Endodermal cell (in vitro differentiated cells): ENCODE results near the gene HBS1L. TPM values are rescaled to one million over a fixed set of nuclear protein-coding genes. Genes with fewer than 3 reads are reported as not detected.

Experiments
- DNase-seq: peaks from one replicate; pipeline ENCODE4 v3.0.0-alpha.2; 2017
- H3K27ac ChIP-seq: 2 replicates; pipeline ENCODE4 v1.5.1; 2013; ENCODE audit warnings: mild to moderate bottlenecking, low read depth, low read length, moderate library complexity
- H3K27me3 ChIP-seq: 2 replicates; pipeline ENCODE4 v1.6.1; 2013; ENCODE audit warnings: mild to moderate bottlenecking, low read length, moderate library complexity; ENCODE audit not compliant: insufficient read depth, control insufficient read depth, poor library complexity, severe bottlenecking
- H3K36me3 ChIP-seq: 2 replicates; pipeline ENCODE4 v1.7.0; 2013; ENCODE audit warnings: mild to moderate bottlenecking, low read length, moderate library complexity; ENCODE audit not compliant: control insufficient read depth, insufficient read depth
- H3K4me1 ChIP-seq: one replicate; pipeline ENCODE4 v1.7.0; 2013; ENCODE audit warnings: low read length; ENCODE audit not compliant: control insufficient read depth, insufficient read depth
- H3K4me3 ChIP-seq: 2 replicates; pipeline ENCODE4 v1.5.1; 2013; ENCODE audit warnings: mild to moderate bottlenecking, low read length, moderate library complexity
- H3K9ac ChIP-seq: 2 replicates; pipeline ENCODE4 v1.6.1; 2013; ENCODE audit warnings: mild to moderate bottlenecking, low read length, moderate library complexity; ENCODE audit not compliant: poor library complexity, severe bottlenecking; ENCODE audit errors: extremely low read depth
- H3K9me3 ChIP-seq: 2 replicates; pipeline ENCODE4 v1.6.1; 2013; ENCODE audit warnings: mild to moderate bottlenecking, low read length, moderate library complexity; ENCODE audit not compliant: control insufficient read depth
- H3K27ac Mint-ChIP-seq: 2 replicates; pipeline ENCODE4 v1.8.0; 2020; ENCODE audit warnings: mixed read lengths
- H3K27me3 Mint-ChIP-seq: 2 replicates; pipeline ENCODE4 v1.8.0; 2021; ENCODE audit warnings: mild to moderate bottlenecking, mixed read lengths; ENCODE audit not compliant: insufficient read depth
- H3K36me3 Mint-ChIP-seq: 2 replicates; pipeline ENCODE4 v1.8.0; 2020; ENCODE audit warnings: low read depth, mixed read lengths
- H3K4me1 Mint-ChIP-seq: 2 replicates; pipeline ENCODE4 v1.8.0; 2020; ENCODE audit warnings: mixed read lengths
- H3K4me3 Mint-ChIP-seq: 2 replicates; pipeline ENCODE4 v1.8.0; 2020; ENCODE audit warnings: mild to moderate bottlenecking, moderate library complexity, mixed read lengths
- H3K9me3 Mint-ChIP-seq: 2 replicates; pipeline ENCODE4 v1.8.0; 2020; ENCODE audit warnings: mild to moderate bottlenecking, mixed read lengths
- WGBS, 2 experiments: methylation state at CpG; one replicate each; pipeline versions ENCODE4 v1.1.5 to v1.1.7; 2013; ENCODE audit warnings: missing lambda C conversion rate in 2 of 2, mixed read lengths in 1 of 2; ENCODE audit not compliant: insufficient coverage in 1 of 2, insufficient read length in 1 of 2; 5-methylcytosine and 5-hydroxymethylcytosine counted together
- total RNA-seq, 2 donors: library from RNA; stranded (reverse); fragmentation: NEBNext Ultra II Directional in 1 of 2; extraction: Animal tissue kit (Norgen Biotek cat#: 25700) in 1 of 2; gene quantifications; 2 replicates in 1 of 2; 3 replicates in 1 of 2; pipeline ENCODE4 v1.2.1, GENCODE V29; 2021
- TF ChIP-seq, protein P1 (sequence below): fragments of 200-600 bp; sonication (generic); conservative IDR thresholded peaks from 2 replicates; pipeline ENCODE4 v1.5.0; 2021; ENCODE audit warnings: antibody characterized with exemption, mild to moderate bottlenecking

The HBS1L gene
- total RNA-seq, 2 donors from 2014 or later = 106 to 122 TPM

DNA sequence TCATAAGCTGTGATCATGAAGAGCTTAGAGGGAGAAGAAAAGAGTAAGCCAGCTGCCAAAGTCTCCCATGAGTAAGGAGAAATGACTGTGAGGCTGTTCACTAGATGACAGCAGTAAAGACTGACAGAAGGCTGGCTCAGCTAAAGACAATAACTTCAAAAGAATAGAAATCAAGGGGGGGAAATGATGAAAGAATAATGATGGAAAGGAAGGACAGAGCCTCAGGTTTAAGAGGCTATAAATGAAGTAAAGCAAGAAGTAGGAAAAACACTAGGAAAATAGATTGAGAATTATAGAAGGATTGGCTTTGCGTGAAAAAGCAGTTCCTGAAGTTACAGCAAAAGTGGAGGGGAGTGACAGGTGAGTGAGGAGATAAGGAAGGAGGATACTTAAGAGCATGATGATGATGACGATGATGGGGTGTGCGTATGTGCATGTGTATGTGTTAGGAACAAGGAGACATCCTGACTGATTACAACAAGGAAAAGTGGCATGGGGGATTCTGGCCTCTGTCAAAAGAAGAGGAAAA, 48.2 kb downstream of the HBS1L start:
- H3K36me3 Mint-ChIP-seq = peaks cover 7% of the 10 kb centered on the region
- H3K27ac Mint-ChIP-seq = no peak overlapping the region
- Histone ChIP-seq H3K4me1 (no peaks in the 10 kb centered on the region), H3K4me3 (no peak overlapping the region), H3K9ac (no peak overlapping the region), H3K27me3 (no peaks in the 10 kb centered on the region), H3K36me3 (peaks cover 13% of the 10 kb centered on the region), H3K27ac (peak overlapping the region; percentile 30), H3K9me3 (no peaks in the 10 kb centered on the region)
- TF ChIP-seq, protein P1, sequence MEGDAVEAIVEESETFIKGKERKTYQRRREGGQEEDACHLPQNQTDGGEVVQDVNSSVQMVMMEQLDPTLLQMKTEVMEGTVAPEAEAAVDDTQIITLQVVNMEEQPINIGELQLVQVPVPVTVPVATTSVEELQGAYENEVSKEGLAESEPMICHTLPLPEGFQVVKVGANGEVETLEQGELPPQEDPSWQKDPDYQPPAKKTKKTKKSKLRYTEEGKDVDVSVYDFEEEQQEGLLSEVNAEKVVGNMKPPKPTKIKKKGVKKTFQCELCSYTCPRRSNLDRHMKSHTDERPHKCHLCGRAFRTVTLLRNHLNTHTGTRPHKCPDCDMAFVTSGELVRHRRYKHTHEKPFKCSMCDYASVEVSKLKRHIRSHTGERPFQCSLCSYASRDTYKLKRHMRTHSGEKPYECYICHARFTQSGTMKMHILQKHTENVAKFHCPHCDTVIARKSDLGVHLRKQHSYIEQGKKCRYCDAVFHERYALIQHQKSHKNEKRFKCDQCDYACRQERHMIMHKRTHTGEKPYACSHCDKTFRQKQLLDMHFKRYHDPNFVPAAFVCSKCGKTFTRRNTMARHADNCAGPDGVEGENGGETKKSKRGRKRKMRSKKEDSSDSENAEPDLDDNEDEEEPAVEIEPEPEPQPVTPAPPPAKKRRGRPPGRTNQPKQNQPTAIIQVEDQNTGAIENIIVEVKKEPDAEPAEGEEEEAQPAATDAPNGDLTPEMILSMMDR = no peak
- no peak for DNase-seq
- no peak overlapping the region for H3K4me3 Mint-ChIP-seq
- H3K4me1 Mint-ChIP-seq = no peaks in the 10 kb centered on the region
- H3K27me3 Mint-ChIP-seq = no peaks in the 10 kb centered on the region
- H3K9me3 Mint-ChIP-seq = no peaks in the 10 kb centered on the region
- 89 to 100% methylated on average over 1 to 3 of the region's 3 CpGs for WGBS, 2 experiments

DNA sequence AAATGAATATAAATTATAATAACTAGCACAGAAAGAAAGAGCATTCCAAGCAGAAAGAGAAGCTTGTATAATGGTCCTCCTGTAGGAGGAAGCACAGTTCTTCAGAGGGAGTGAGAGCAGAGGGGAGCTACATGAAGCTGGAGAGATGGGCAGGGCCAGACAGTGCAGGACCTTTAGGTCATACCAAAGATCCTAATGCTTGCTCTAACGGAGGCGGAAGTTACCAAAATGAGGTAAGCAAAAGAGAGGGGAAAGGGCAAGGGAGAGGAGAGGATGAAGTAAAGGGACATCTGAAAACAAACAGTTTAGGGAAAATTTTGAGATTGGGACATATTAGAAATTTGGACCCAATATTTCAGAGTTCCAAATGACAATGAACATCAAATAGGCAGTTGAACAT, 50.2 kb downstream of the HBS1L start:
- Mint-ChIP-seq H3K4me3 (no peak overlapping the region), H3K27ac (no peak overlapping the region), H3K4me1 (no peaks in the 10 kb centered on the region), H3K27me3 (no peaks in the 10 kb centered on the region), H3K36me3 (peaks cover 2% of the 10 kb centered on the region), H3K9me3 (no peaks in the 10 kb centered on the region)
- TF ChIP-seq, protein P1 = peak; percentile 13
- DNase-seq = no peak
- Histone ChIP-seq H3K4me3 (no peak overlapping the region), H3K27ac (no peak overlapping the region), H3K9me3 (no peaks in the 10 kb centered on the region), H3K36me3 (peaks cover 8% of the 10 kb centered on the region), H3K9ac (no peak overlapping the region), H3K4me1 (no peaks in the 10 kb centered on the region), H3K27me3 (no peaks in the 10 kb centered on the region)
- 92 to 100% methylated on average over 2 of the region's 2 CpGs for WGBS, 2 experiments

DNA sequence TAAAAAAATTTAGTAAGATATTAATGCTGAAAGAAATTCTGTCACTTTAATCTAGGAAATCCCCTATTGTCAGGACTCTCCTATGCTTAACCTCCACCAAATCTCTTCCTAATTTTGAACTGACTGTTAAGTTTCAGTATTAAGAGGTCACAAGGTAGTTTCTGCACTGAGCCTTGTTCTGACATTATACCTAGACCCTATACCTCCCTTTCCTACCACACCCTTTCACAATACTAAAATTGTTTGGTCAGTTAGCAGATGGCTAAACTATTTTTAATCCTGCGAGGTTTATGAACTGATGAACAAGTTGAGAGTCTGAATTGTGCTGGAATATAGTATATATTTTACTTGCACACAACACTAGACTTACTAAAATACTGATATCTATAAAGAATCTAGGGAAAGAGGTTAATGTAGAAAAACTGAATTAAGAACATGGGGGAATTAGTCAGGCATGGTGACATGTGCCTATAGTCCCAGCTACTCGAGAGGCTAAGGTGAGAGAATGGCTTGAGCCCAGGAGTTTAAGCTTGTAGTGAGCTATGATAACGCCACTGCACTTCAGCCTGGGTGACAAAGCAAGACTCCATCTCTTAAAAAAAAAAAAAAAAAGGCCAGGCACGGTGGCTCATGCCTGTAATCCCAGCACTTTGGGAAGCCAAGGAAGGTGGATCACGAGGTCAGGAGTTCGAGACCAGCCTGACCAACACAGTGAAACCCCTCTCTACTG, 51.5 kb downstream of the HBS1L start:
- Histone ChIP-seq H3K4me3 (no peak overlapping the region), H3K27ac (no peak overlapping the region), H3K9ac (no peak overlapping the region), H3K36me3 (peaks cover 8% of the 10 kb centered on the region), H3K27me3 (no peaks in the 10 kb centered on the region), H3K9me3 (no peaks in the 10 kb centered on the region), H3K4me1 (no peaks in the 10 kb centered on the region)
- H3K4me1 Mint-ChIP-seq = no peaks in the 10 kb centered on the region
- no peaks in the 10 kb centered on the region for H3K36me3 Mint-ChIP-seq
- TF ChIP-seq, protein P1 = no peak
- no peak overlapping the region for H3K4me3 Mint-ChIP-seq
- DNase-seq = no peak
- 70 to 86% methylated on average over 1 to 6 of the region's 6 CpGs for WGBS, 2 experiments
- no peaks in the 10 kb centered on the region for H3K9me3 Mint-ChIP-seq
- H3K27me3 Mint-ChIP-seq = no peaks in the 10 kb centered on the region
- H3K27ac Mint-ChIP-seq = no peak overlapping the region
